HepG2 (cell line): Measurements from ENCODE around the gene KCNK6. TPM values are rescaled to one million over a fixed set of nuclear protein-coding genes. Genes with fewer than 3 reads are reported as not detected.

Experiments
- ATAD3A ChIP-seq: sonication (generic); formaldehyde crosslinking; IDR thresholded peaks from 2 replicates; pipeline ENCODE4 v1.4.0; 2020; ENCODE audit warnings: missing genetic modification reagents
- ETV6 ChIP-seq: sonication (generic); formaldehyde crosslinking; conservative IDR thresholded peaks from 2 replicates; pipeline ENCODE4 v1.4.0; 2020; ENCODE audit warnings: missing genetic modification reagents
- FOXO1 ChIP-seq: sonication (generic); formaldehyde crosslinking; IDR thresholded peaks from 2 replicates; pipeline ENCODE4 v1.4.0; 2020; ENCODE audit warnings: missing genetic modification reagents
- FOXP4 ChIP-seq: sonication (generic); formaldehyde crosslinking; IDR thresholded peaks from 2 replicates; pipeline ENCODE4 v1.4.0; 2020; ENCODE audit warnings: missing genetic modification reagents
- GTF3A ChIP-seq: sonication (generic); formaldehyde crosslinking; conservative IDR thresholded peaks from 2 replicates; pipeline ENCODE4 v1.4.0; 2020; ENCODE audit warnings: mild to moderate bottlenecking, missing genetic modification reagents
- IKZF1 ChIP-seq: fragments of 450-650 bp; IDR thresholded peaks from 2 replicates; pipeline ENCODE4 v1.7.1; 2016
- KAT8 ChIP-seq: IDR thresholded peaks from 2 replicates; pipeline ENCODE4 v1.6.1; 2016; ENCODE audit warnings: missing genetic modification reagents, missing compliant biosample characterization
- MED1 ChIP-seq: sonication (generic); formaldehyde crosslinking; IDR thresholded peaks from 2 replicates; pipeline ENCODE4 v1.4.0; 2020; ENCODE audit warnings: missing genetic modification reagents
- NCOA2 ChIP-seq: sonication (generic); formaldehyde crosslinking; IDR thresholded peaks from 2 replicates; pipeline ENCODE4 v1.8.0; 2022; ENCODE audit warnings: inconsistent platforms
- PBX2 ChIP-seq: IDR thresholded peaks from 2 replicates; pipeline ENCODE4 v1.6.1; 2016; ENCODE audit warnings: control low read depth
- POLR2AphosphoS5 ChIP-seq: IDR thresholded peaks from 2 replicates; pipeline ENCODE4 v1.6.1; 2012; ENCODE audit warnings: low read depth, low read length
- SALL1 ChIP-seq: sonication (generic); formaldehyde crosslinking; IDR thresholded peaks from 2 replicates; pipeline ENCODE4 v1.8.0; 2022; ENCODE audit warnings: mild to moderate bottlenecking, missing genetic modification reagents
- SYNCRIP ChIP-seq: fragments of 200-400 bp; formaldehyde crosslinking; IDR thresholded peaks from 2 replicates; pipeline ENCODE4 v1.6.1; 2018; ENCODE audit warnings: mild to moderate bottlenecking, low read depth, low read length; ENCODE audit not compliant: insufficient read depth
- TBP ChIP-seq: sonication (generic); formaldehyde crosslinking; IDR thresholded peaks from 2 replicates; pipeline ENCODE4 v1.5.0; 2020; ENCODE audit warnings: missing genetic modification reagents
- XRCC5 ChIP-seq: fragments of 200-400 bp; formaldehyde crosslinking; optimal IDR thresholded peaks from 2 replicates; pipeline ENCODE3; 2017; ENCODE audit warnings: mild to moderate bottlenecking, low read length
- ZBTB3 ChIP-seq: sonication (generic); formaldehyde crosslinking; IDR thresholded peaks from 2 replicates; pipeline ENCODE4 v1.4.0; 2020; ENCODE audit warnings: low read depth, mild to moderate bottlenecking, moderate library complexity, missing genetic modification reagents, borderline replicate concordance
- ZBTB7A ChIP-seq: sonication (generic); formaldehyde crosslinking; IDR thresholded peaks from 2 replicates; pipeline ENCODE4 v1.8.0; 2022; ENCODE audit warnings: mild to moderate bottlenecking, missing genetic modification reagents
- ZHX1 ChIP-seq: sonication (generic); formaldehyde crosslinking; IDR thresholded peaks from 2 replicates; pipeline ENCODE4 v1.8.1; 2022; ENCODE audit warnings: low read depth, mild to moderate bottlenecking, missing genetic modification reagents
- ZNF160 ChIP-seq: sonication (generic); formaldehyde crosslinking; IDR thresholded peaks from 2 replicates; pipeline ENCODE4 v1.8.0; 2022; ENCODE audit warnings: mild to moderate bottlenecking, inconsistent platforms, missing genetic modification reagents
- ZNF17 ChIP-seq: sonication (generic); formaldehyde crosslinking; IDR thresholded peaks from 2 replicates; pipeline ENCODE4 v1.5.0; 2020; ENCODE audit warnings: mild to moderate bottlenecking, missing genetic modification reagents
- ZNF232 ChIP-seq: sonication (generic); formaldehyde crosslinking; IDR thresholded peaks from 2 replicates; pipeline ENCODE4 v1.4.0; 2020; ENCODE audit warnings: missing genetic modification reagents, borderline replicate concordance
- ZNF331 ChIP-seq: sonication (generic); formaldehyde crosslinking; IDR thresholded peaks from 2 replicates; pipeline ENCODE4 v1.4.0; 2020; ENCODE audit warnings: missing genetic modification reagents
- ZNF333 ChIP-seq: sonication (generic); formaldehyde crosslinking; IDR thresholded peaks from 2 replicates; pipeline ENCODE4 v1.4.0; 2020; ENCODE audit warnings: mild to moderate bottlenecking, missing genetic modification reagents, borderline replicate concordance
- ZNF343 ChIP-seq: sonication (generic); formaldehyde crosslinking; IDR thresholded peaks from 2 replicates; pipeline ENCODE4 v1.4.0; 2020; ENCODE audit warnings: mild to moderate bottlenecking, missing genetic modification reagents
- ZNF350 ChIP-seq: sonication (generic); formaldehyde crosslinking; IDR thresholded peaks from 2 replicates; pipeline ENCODE4 v1.4.0; 2020; ENCODE audit warnings: mild to moderate bottlenecking, low read depth, missing genetic modification reagents, borderline replicate concordance
- ZNF777 ChIP-seq: sonication (generic); formaldehyde crosslinking; IDR thresholded peaks from 2 replicates; pipeline ENCODE4 v1.4.0; 2020; ENCODE audit warnings: missing genetic modification reagents
- polyA plus RNA-seq, 8 experiments: library from polyadenylated mRNA; depleted of rRNA in 3 of 8; stranded (reverse) in 7 of 8; unstranded in 1 of 8; fragments of >200 nt; fragmentation: Illumina TruSeq in 4 of 8; extraction: Trizol in 4 of 8; gene quantifications; 2 replicates each; pipeline versions ENCODE4 v1.2.1 to v1.2.3, GENCODE V29; 2011 to 2016; ENCODE audit warnings: low read depth in 4 of 8, missing spikeins in 1 of 8, mixed read lengths in 1 of 8; ENCODE audit not compliant: insufficient read depth in 1 of 8
- total RNA-seq, 5 experiments: library from RNA; depleted of rRNA; stranded (reverse); fragments of >200 nt; fragmentation: Illumina TruSeq; extraction: Trizol; gene quantifications; 2 replicates each; pipeline ENCODE4 v1.2.3, GENCODE V29; 2016; ENCODE audit warnings: low read depth in 1 of 5

The KCNK6 gene
- total and polyA plus RNA-seq, 2 of the 13 experiments (the other 11 are each of a cell fraction or from before 2014, with no cell fraction given): 0.03 TPM; not detected in 1

DNA sequence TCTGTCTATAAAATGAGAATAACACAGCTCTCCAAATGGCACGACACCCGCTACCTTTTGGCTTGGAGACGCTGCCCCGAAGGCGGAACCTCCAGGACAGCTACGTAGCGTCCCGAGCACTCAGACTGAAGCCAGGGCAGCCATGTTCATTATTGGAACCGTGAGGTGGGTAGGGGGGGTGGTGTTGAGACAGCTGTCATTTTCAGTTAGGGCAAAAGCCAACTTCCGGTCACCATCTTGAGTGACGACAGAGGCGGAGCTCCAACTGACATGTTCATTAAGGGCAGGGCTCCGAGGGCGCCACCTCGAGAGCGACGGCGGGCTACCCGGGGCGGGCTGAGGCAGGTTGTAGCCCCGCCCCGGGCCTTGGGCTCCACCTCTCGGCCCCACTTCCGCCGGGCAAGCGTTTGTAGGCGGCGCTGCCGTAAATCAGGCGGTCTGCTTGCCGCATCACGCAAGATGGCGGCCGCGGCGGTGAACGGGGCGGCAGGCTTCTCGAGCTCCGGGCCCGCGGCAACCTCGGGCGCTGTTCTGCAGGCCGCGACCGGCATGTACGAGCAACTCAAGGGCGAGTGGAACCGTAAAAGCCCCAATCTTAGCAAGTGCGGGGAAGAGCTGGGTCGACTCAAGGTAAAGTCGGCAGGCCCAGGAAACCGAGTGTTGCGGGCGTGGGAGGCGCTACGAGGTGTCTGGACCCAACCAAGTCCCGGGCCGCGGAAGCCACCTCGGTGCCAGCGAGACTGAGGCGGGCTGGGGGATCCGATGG, 54.9 kb downstream of the KCNK6 start, which contains the start of gene PSMD8 (continued):
- no peak; the same call in 1 of the 2 replicates for TF ChIP-seq NCOA2 (CRISPR knock-in tag)
- peak; percentile 92 for TF ChIP-seq KAT8 (CRISPR knock-in tag)
- TF ChIP-seq ZNF350 (CRISPR knock-in tag): peak; percentile 84
- peak; percentile 40; the same call in 1 of the 2 replicates for TF ChIP-seq ZNF331
- peak; percentile 73; the same call in 1 of the 2 replicates for TF ChIP-seq ZNF160 (CRISPR knock-in tag)
- peak; percentile 21 for TF ChIP-seq XRCC5
- no peak for TF ChIP-seq ATAD3A
- TF ChIP-seq ZNF232 (CRISPR knock-in tag): peak; percentile 76
- peak; percentile 40; the same call in 1 of the 2 replicates for TF ChIP-seq PBX2
- TF ChIP-seq FOXP4: peak; percentile 56
- peak; percentile 70 for TF ChIP-seq MED1
- TF ChIP-seq IKZF1: no peak
- peak; percentile 80; the same call in 1 of the 2 replicates for TF ChIP-seq GTF3A (CRISPR knock-in tag)
- TF ChIP-seq ZNF343 (CRISPR knock-in tag): peak; percentile 92
- TF ChIP-seq ZHX1 (CRISPR knock-in tag): peak; percentile 93
- TF ChIP-seq FOXO1 (CRISPR knock-in tag): peak; percentile 60; the same call in 1 of the 2 replicates
- TF ChIP-seq POLR2AphosphoS5: peak; percentile 88
- no peak for TF ChIP-seq ZNF17 (CRISPR knock-in tag)
- TF ChIP-seq ETV6 (CRISPR knock-in tag): peak; percentile 79; the same call in 1 of the 2 replicates
- 0 out of 2 replicates have a peak, but pooled peaks have one; percentile 81 for TF ChIP-seq ZBTB3 (CRISPR knock-in tag)
- no peak for TF ChIP-seq TBP (CRISPR knock-in tag)
- no peak for TF ChIP-seq SYNCRIP
- TF ChIP-seq ZNF333 (CRISPR knock-in tag): 0 out of 2 replicates have a peak, but pooled peaks have one; percentile 73
- no peak for TF ChIP-seq ZBTB7A
- TF ChIP-seq SALL1 (CRISPR knock-in tag): peak; percentile 85
- 0 out of 2 replicates have a peak, but pooled peaks have one; percentile 21 for TF ChIP-seq ZNF777 (CRISPR knock-in tag)
